MM.1S (cell line): ENCODE measurements around the gene PIKFYVE.

Experiments
- EZH2 ChIP-seq: fragments of 300-600 bp; sonication (generic); optimal IDR thresholded peaks from 2 replicates; pipeline ENCODE3; 2017; ENCODE audit warnings: low read depth, mild to moderate bottlenecking, antibody characterized with exemption, low read length, mixed read lengths
- EZH2phosphoT487 ChIP-seq: fragments of 300-600 bp; sonication (generic); IDR thresholded peaks from 2 replicates; pipeline ENCODE4 v1.6.1; 2018; ENCODE audit warnings: antibody characterized with exemption, low read length

DNA sequence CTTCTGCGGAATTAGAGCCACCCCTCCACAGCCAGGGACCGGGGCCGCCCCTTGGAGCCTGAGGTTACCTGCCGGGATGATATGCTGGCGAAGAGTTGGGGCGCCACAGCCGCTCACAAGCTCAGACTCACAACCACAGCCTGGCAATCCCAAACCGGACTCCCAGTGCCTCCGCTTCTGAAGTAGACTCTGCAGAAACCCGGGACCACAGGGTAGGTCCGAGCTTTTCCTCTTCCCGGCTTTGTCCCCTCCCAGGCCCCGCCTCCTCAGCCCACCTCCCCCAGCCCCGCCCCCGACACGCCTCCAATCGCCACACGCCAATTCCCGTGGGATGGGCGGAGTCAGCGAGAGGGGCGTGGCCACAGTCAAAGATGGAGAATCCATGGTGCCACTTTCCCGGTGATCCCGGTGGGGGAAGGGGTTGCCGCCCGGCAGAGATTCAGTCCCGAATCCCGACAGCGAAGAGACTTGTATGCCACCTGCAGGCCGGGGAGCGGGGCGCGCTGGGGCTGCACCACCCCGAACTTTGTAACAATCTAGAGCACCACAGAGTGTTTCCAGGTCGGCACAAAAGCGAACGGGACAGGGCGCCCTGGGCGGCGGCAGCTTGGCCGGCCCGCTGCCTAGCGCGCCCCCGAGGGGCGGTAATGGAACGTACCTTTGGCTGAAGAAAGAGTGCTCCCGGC, 11.0 kb upstream of the PIKFYVE start, which contains the start of gene IDH1:
- TF ChIP-seq EZH2phosphoT487 (no peak), EZH2 (no peak)
